Activated CD8-positive, alpha-beta T cell treated with anti-CD3 and anti-CD28 coated beads for 36 hours (primary cell): ENCODE results near the gene IGF2BP3. TPM values are rescaled to one million over a fixed set of nuclear protein-coding genes. Genes with fewer than 3 reads are reported as not detected.

ENCODE experiments used
- total RNA-seq, 2 experiments: library from RNA; stranded (reverse); gene quantifications; one replicate each; pipeline ENCODE4 v1.2.3, GENCODE V29; 2021

The IGF2BP3 gene
- total RNA-seq, 2 experiments from 2014 or later, result 0.61 to 1.1 TPM

Other genes starting within 250 kb of the IGF2BP3 start
- gene GPNMB, start 223.7 kb downstream of the IGF2BP3 start, total RNA-seq, result 1 to 10 TPM; 1.2 to 1.5 TPM
- 100 to 1,000 TPM in 1 of 2 experiments, 10 to 100 TPM in 1; 99.1 to 101 TPM for gene MALSU1, start 171.2 kb downstream of the IGF2BP3 start, total RNA-seq
- gene TRA2A, start 61.5 kb upstream of the IGF2BP3 start, total RNA-seq, result 10 to 100 TPM; 86.3 to 86.5 TPM
- 1 to 10 TPM; 5.5 to 6.5 TPM for gene CCDC126, start 126.9 kb upstream of the IGF2BP3 start, total RNA-seq
- gene FAM221A, start 209.7 kb upstream of the IGF2BP3 start, total RNA-seq, result 1 to 10 TPM; 7.5 to 7.7 TPM
- gene STK31, start 239.7 kb upstream of the IGF2BP3 start, total RNA-seq, result under 1 TPM in 1 of 2 experiments, not detected in 1; 0.20 TPM